Measurements from ENCODE around the gene ATG7.

GRCh38 chr3:11581237-11582190, 309.3 kb downstream of the ATG7 start:
- no peak for TF ChIP-seq CTCF (IDR thresholded peaks at IDR 0.05; ENCODE audit: insufficient read depth, low read length, poor library complexity, severe bottlenecking)
- TF ChIP-seq EZH2phosphoT487 (conservative IDR thresholded peaks at IDR 0.05; ENCODE audit: low read length), result no peak

Data from SU-DHL-6 (cell line).